HG02759 (cell line): ENCODE results near the gene CEACAM6.
"Not testable (repeated sequence)": the region's sequence is repeated elsewhere in the genome, so short reads cannot be mapped to it uniquely, and the experiment has no call there.

ENCODE experiments used
- ATAC-seq: cut with Tn5 transposase; IDR thresholded peaks from one replicate; pipeline ENCODE4 v1.9.1; 2021; ENCODE audit warnings: mild to moderate bottlenecking, moderate library complexity; ENCODE audit not compliant: unreplicated experiment

CEACAM6 gene

GRCh38 chr19:41755328-41755913, at the start of gene CEACAM6:
Gene CEACAM6 (plus strand): TSS chr19:41755530. CDS start chr19:41755639, 109 bp downstream.
- no peak for ATAC-seq

GRCh38 chr19:41706741-41707501, 48.4 kb upstream of the CEACAM6 start:
- ATAC-seq: peak; percentile 69

- ATAC-seq: no peak
Observed at GRCh38 chr19:41707502-41707812, 47.9 kb upstream of the CEACAM6 start.

- no peak for ATAC-seq
Observed at GRCh38 chr19:41707871-41708371, 47.4 kb upstream of the CEACAM6 start.

GRCh38 chr19:41708481-41708880, 46.8 kb upstream of the CEACAM6 start, which contains the start of gene CEACAM5:
Gene CEACAM5 (plus strand): TSS chr19:41708626. CDS start chr19:41708732, 106 bp downstream.
- no peak for ATAC-seq

GRCh38 chr19:41709516-41709915, 45.8 kb upstream of the CEACAM6 start:
- not testable (repeated sequence) for ATAC-seq

GRCh38 chr19:41709951-41710645, 45.2 kb upstream of the CEACAM6 start:
- ATAC-seq: no peak

- no peak for ATAC-seq
Observed at GRCh38 chr19:41711376-41712261, 43.7 kb upstream of the CEACAM6 start.

GRCh38 chr19:41714598-41714997, 40.7 kb upstream of the CEACAM6 start:
- ATAC-seq: no peak

- ATAC-seq: no peak
Observed at GRCh38 chr19:41718761-41719160, 36.6 kb upstream of the CEACAM6 start.

GRCh38 chr19:41720103-41720502, 35.2 kb upstream of the CEACAM6 start:
- no peak for ATAC-seq

GRCh38 chr19:41726493-41726892, 28.8 kb upstream of the CEACAM6 start:
- no peak for ATAC-seq

- no peak for ATAC-seq
Observed at GRCh38 chr19:41734156-41734555, 21.2 kb upstream of the CEACAM6 start.

- no peak for ATAC-seq
Observed at GRCh38 chr19:41734585-41734984, 20.7 kb upstream of the CEACAM6 start.

GRCh38 chr19:41735071-41735600, 20.2 kb upstream of the CEACAM6 start:
- ATAC-seq: no peak

GRCh38 chr19:41739361-41739760, 16.0 kb upstream of the CEACAM6 start:
- no peak for ATAC-seq

- no peak for ATAC-seq
Observed at GRCh38 chr19:41740415-41741243, 14.7 kb upstream of the CEACAM6 start.

GRCh38 chr19:41741244-41741554, 14.1 kb upstream of the CEACAM6 start:
- no peak for ATAC-seq

GRCh38 chr19:41744850-41745249, 10.5 kb upstream of the CEACAM6 start:
- ATAC-seq: no peak

GRCh38 chr19:41745756-41746155, 9.6 kb upstream of the CEACAM6 start:
- no peak for ATAC-seq
